Erythroblast (primary cell): Measurements from ENCODE around the gene CHAMP1.

ENCODE experiments used
- GATA1 ChIP-seq: IDR thresholded peaks from 2 replicates; pipeline ENCODE4 v1.6.1; 2011; ENCODE audit warnings: low read depth, mild to moderate bottlenecking, control low read depth, low read length, moderate library complexity
- POLR2A ChIP-seq: IDR thresholded peaks from 2 replicates; pipeline ENCODE4 v1.6.1; 2011; ENCODE audit warnings: mild to moderate bottlenecking, low read length

DNA sequence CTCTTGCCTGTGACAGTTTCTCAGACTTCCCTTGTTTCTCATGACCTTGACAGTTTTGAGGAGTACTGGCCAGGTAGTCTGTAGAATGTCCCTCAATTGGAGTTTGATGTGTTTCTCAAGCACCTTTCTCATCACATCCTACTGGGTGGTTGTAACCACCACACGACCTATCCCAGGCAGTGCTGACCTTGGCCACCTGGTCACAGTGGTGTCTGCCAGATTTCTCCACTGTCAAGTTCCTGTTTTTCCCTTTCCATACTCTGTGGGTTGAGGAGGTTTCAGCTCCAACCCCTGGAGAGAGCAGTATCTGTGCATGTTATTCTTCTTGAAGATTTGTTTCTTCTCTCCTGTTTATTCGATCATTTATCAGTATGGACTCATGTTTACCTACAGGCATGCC lies 41.3 kb upstream of the CHAMP1 start:
- TF ChIP-seq POLR2A (no peak), GATA1 (no peak)
